Hepatocyte (in vitro differentiated cells): Measurements from ENCODE around the gene STAP1. TPM values are rescaled to one million over a fixed set of nuclear protein-coding genes. Genes with fewer than 3 reads are reported as not detected.

ENCODE experiments used
- DNase-seq: peaks from one replicate; pipeline ENCODE4 v3.0.0-alpha.2; 2016; ENCODE audit warnings: low spot score
- H2AFZ ChIP-seq: fragments of 200-600 bp; sonication (generic); 2 replicates; pipeline ENCODE4 v1.6.0; 2016; ENCODE audit warnings: antibody characterized with exemption, mild to moderate bottlenecking
- H3K27ac ChIP-seq: fragments of 200-600 bp; sonication (generic); 2 replicates; pipeline ENCODE4 v1.5.1; 2016; ENCODE audit warnings: mild to moderate bottlenecking
- H3K27me3 ChIP-seq: fragments of 200-600 bp; sonication (generic); 2 replicates; pipeline ENCODE4 v1.6.1; 2016
- H3K36me3 ChIP-seq: fragments of 200-600 bp; sonication (generic); replicated peaks from 2 replicates; pipeline ENCODE4 v1.5.1; 2016; ENCODE audit warnings: low read depth; ENCODE audit not compliant: insufficient read depth
- H3K4me1 ChIP-seq: fragments of 200-600 bp; sonication (generic); 2 replicates; pipeline ENCODE4 v1.5.1; 2016; ENCODE audit warnings: mild to moderate bottlenecking, moderate library complexity; ENCODE audit not compliant: insufficient read depth
- H3K4me2 ChIP-seq: fragments of 200-600 bp; sonication (generic); 2 replicates; pipeline ENCODE4 v1.6.0; 2016
- H3K4me3 ChIP-seq: fragments of 200-600 bp; sonication (generic); 2 replicates; pipeline ENCODE4 v1.5.1; 2016; ENCODE audit warnings: mild to moderate bottlenecking
- H3K79me2 ChIP-seq: fragments of 200-600 bp; sonication (generic); 2 replicates; pipeline ENCODE4 v1.6.0; 2017; ENCODE audit warnings: mild to moderate bottlenecking
- H3K9me2 ChIP-seq: fragments of 200-600 bp; sonication (generic); replicated peaks from 2 replicates; pipeline ENCODE4 v1.6.0; 2017; ENCODE audit warnings: mild to moderate bottlenecking; ENCODE audit not compliant: insufficient read depth
- H3K9me3 ChIP-seq: fragments of 200-600 bp; sonication (generic); 2 replicates; pipeline ENCODE4 v1.5.1; 2016; ENCODE audit warnings: low read depth, mild to moderate bottlenecking
- H4K20me1 ChIP-seq: fragments of 200-600 bp; sonication (generic); 2 replicates; pipeline ENCODE4 v1.6.0; 2016; ENCODE audit warnings: mild to moderate bottlenecking; ENCODE audit not compliant: insufficient read depth, poor library complexity, severe bottlenecking
- CTCF ChIP-seq: fragments of 200-600 bp; sonication (generic); IDR thresholded peaks from 2 replicates; pipeline ENCODE4 v1.5.1; 2016; ENCODE audit warnings: antibody characterized with exemption, mild to moderate bottlenecking; ENCODE audit not compliant: poor library complexity
- EZH2 ChIP-seq: fragments of 200-600 bp; sonication (generic); IDR thresholded peaks from 2 replicates; pipeline ENCODE4 v1.6.1; 2016; ENCODE audit warnings: antibody characterized with exemption, mild to moderate bottlenecking, borderline replicate concordance
- EZH2phosphoT487 ChIP-seq: fragments of 200-600 bp; sonication (generic); IDR thresholded peaks from one replicate; pipeline ENCODE4 v1.6.1; 2018; ENCODE audit warnings: antibody characterized with exemption, mild to moderate bottlenecking, low read depth, moderate library complexity; ENCODE audit not compliant: unreplicated experiment, severe bottlenecking
- WGBS: methylation state at CpG from one replicate; pipeline ENCODE4 v1.1.6; 2016; ENCODE audit warnings: low lambda C conversion rate; ENCODE audit errors: missing lambda C conversion rate; 5-methylcytosine and 5-hydroxymethylcytosine counted together
- polyA plus RNA-seq: library from polyadenylated mRNA; unstranded; fragments of >200 nt; fragmentation: Nextera tagmentation; extraction: Ambion mirVana; gene quantifications from 2 replicates; pipeline ENCODE4 v1.2.1, GENCODE V29; 2016
- total RNA-seq: library from RNA; depleted of rRNA; stranded (reverse); fragments of >200 nt; gene quantifications from 2 replicates; pipeline ENCODE4 v1.2.3, GENCODE V29; 2014

STAP1 gene
- total and polyA plus RNA-seq, 2 experiments from 2014 or later, result not detected

GRCh38 chr4:67604749-67605148 lies 46.2 kb downstream of the STAP1 start:
- no peak overlapping the region for H3K4me2 ChIP-seq
- H3K9me2 ChIP-seq, result no peaks in the 10 kb centered on the region
- H3K79me2 ChIP-seq, result no peaks in the 10 kb centered on the region
- no peaks in the 10 kb centered on the region for H3K36me3 ChIP-seq
- H3K9me3 ChIP-seq, result no peaks in the 10 kb centered on the region
- H3K4me1 ChIP-seq, result no peaks in the 10 kb centered on the region
- no peaks in the 10 kb centered on the region for H4K20me1 ChIP-seq
- 48% methylated on average over 3 of the region's 3 CpGs for WGBS
- no peak overlapping the region for H2AFZ ChIP-seq
- TF ChIP-seq EZH2phosphoT487 (no peak), EZH2 (no peak), CTCF (no peak)
- no peak overlapping the region for H3K4me3 ChIP-seq
- H3K27ac ChIP-seq, result no peak overlapping the region
- no peaks in the 10 kb centered on the region for H3K27me3 ChIP-seq
- DNase-seq, result no peak

- Histone ChIP-seq H3K27me3 (no peaks in the 10 kb centered on the region), H3K4me3 (no peak overlapping the region), H3K9me3 (no peaks in the 10 kb centered on the region), H3K79me2 (no peaks in the 10 kb centered on the region), H2AFZ (no peak overlapping the region), H3K9me2 (no peaks in the 10 kb centered on the region), H3K27ac (no peak overlapping the region), H3K4me1 (no peaks in the 10 kb centered on the region), H3K36me3 (no peaks in the 10 kb centered on the region), H4K20me1 (no peaks in the 10 kb centered on the region), H3K4me2 (no peak overlapping the region)
- TF ChIP-seq EZH2phosphoT487, result no peak
- no peak for TF ChIP-seq CTCF
- no peak for TF ChIP-seq EZH2
- WGBS, result 89% methylated on average over 4 of the region's 4 CpGs
- no peak for DNase-seq
Observed at GRCh38 chr4:67608027-67608426, 49.5 kb downstream of the STAP1 start.

GRCh38 chr4:67614186-67614585 lies 55.7 kb downstream of the STAP1 start:
- H3K9me3 ChIP-seq, result no peaks in the 10 kb centered on the region
- no peaks in the 10 kb centered on the region for H3K36me3 ChIP-seq

More at GRCh38 chr4:67614186-67614585, 55.7 kb downstream of the STAP1 start:
- TF ChIP-seq CTCF (no peak), EZH2 (no peak), EZH2phosphoT487 (no peak)
- DNase-seq, result no peak
- no peak overlapping the region for H3K4me3 ChIP-seq
- H3K9me2 ChIP-seq, result no peaks in the 10 kb centered on the region
- H4K20me1 ChIP-seq, result no peaks in the 10 kb centered on the region
- no peaks in the 10 kb centered on the region for H3K27me3 ChIP-seq
- no peak overlapping the region for H3K27ac ChIP-seq
- no peak overlapping the region for H3K4me2 ChIP-seq
- H3K79me2 ChIP-seq, result no peaks in the 10 kb centered on the region
- H2AFZ ChIP-seq, result no peak overlapping the region
- H3K4me1 ChIP-seq, result no peaks in the 10 kb centered on the region
- over 99% methylated on average over 4 of the region's 4 CpGs for WGBS
